ENCODE data around the gene ATRIP.

DNA sequence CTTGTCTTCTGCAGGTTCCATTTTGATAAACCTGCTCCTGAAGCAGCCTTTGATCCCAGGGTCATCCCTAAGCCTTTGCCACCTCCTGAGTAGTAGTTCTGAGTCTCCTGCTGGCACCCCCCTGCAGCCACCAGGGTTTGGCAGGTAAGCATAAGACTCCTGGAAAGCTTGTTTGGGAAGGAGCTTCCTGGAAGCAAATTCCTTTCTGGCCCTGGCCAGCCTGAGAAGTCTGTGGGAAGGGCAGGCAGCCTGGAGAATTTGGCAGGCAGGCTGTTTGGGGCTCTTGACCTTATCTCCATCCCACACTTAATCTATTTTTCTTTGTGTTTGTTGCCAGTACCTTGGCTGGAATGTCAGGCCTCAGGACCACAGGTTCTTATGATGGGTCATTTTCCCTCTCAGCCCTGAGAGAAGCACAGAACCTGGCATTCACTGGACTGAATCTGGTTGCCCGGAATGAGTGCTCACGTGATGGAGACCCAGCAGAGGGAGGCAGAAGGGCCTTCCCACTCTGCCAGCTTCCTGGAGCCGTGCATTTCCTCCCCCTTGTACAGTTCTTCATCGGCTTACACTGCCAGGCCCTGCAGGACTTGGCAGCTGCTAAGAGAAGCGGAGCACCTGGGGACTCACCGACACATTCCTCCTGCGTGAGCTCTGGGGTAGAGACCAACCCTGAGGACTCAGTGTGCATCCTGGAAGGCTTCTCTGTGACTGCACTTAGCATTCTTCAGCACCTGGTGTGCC, 13.4 kb downstream of the ATRIP start:
- TF ChIP-seq, protein P1, sequence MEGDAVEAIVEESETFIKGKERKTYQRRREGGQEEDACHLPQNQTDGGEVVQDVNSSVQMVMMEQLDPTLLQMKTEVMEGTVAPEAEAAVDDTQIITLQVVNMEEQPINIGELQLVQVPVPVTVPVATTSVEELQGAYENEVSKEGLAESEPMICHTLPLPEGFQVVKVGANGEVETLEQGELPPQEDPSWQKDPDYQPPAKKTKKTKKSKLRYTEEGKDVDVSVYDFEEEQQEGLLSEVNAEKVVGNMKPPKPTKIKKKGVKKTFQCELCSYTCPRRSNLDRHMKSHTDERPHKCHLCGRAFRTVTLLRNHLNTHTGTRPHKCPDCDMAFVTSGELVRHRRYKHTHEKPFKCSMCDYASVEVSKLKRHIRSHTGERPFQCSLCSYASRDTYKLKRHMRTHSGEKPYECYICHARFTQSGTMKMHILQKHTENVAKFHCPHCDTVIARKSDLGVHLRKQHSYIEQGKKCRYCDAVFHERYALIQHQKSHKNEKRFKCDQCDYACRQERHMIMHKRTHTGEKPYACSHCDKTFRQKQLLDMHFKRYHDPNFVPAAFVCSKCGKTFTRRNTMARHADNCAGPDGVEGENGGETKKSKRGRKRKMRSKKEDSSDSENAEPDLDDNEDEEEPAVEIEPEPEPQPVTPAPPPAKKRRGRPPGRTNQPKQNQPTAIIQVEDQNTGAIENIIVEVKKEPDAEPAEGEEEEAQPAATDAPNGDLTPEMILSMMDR (IDR thresholded peaks at IDR 0.05) = no peak
- TF ChIP-seq CHD2 (IDR thresholded peaks at IDR 0.05; ENCODE audit: low read length, partially characterized antibody) (no peak), RCOR1 (IDR thresholded peaks at IDR 0.05; ENCODE audit: low read length) (no peak), RAD21 (IDR thresholded peaks at IDR 0.05; ENCODE audit: low read length) (no peak), ELF1 (IDR thresholded peaks at IDR 0.05) (no peak), NFIC (IDR thresholded peaks at IDR 0.05; ENCODE audit: borderline replicate concordance) (no peak), SMC3 (IDR thresholded peaks at IDR 0.05; ENCODE audit: low read depth, low read length) (no peak)
- TF ChIP-seq, protein P2, sequence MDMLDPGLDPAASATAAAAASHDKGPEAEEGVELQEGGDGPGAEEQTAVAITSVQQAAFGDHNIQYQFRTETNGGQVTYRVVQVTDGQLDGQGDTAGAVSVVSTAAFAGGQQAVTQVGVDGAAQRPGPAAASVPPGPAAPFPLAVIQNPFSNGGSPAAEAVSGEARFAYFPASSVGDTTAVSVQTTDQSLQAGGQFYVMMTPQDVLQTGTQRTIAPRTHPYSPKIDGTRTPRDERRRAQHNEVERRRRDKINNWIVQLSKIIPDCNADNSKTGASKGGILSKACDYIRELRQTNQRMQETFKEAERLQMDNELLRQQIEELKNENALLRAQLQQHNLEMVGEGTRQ (IDR thresholded peaks at IDR 0.05; ENCODE audit: borderline replicate concordance, low read depth, low read length) = no peak
